Stimulated activated CD8-positive, alpha-beta memory T cell treated with anti-CD3 and anti-CD28 coated beads, Interleukin-7, amount 100 ng/mL, for 24 hours (primary cell): ENCODE results near the gene EVPL.
"Not testable (repeated sequence)": the region's sequence is repeated elsewhere in the genome, so short reads cannot be mapped to it uniquely, and the experiment has no call there.

ENCODE experiments used
- DNase-seq: peaks from one replicate; pipeline ENCODE4 v3.0.0-alpha.2; 2020; ENCODE audit warnings: low read depth

EVPL gene

GRCh38 chr17:76027159-76027839 lies at the start of gene EVPL:
TSS of gene EVPL (minus strand) at chr17:76027306. CDS start at chr17:76027198, 108 bp downstream.
- no peak for DNase-seq

- DNase-seq, result no peak
These were observed 49.1 kb upstream of the EVPL start for GRCh38 chr17:76076146-76076764.

- DNase-seq, result no peak
These were observed 48.4 kb upstream of the EVPL start for GRCh38 chr17:76075364-76076145.

- no peak for DNase-seq
These were observed 47.6 kb upstream of the EVPL start, which contains the start of gene GALR2 for GRCh38 chr17:76074390-76075363. TSS of gene GALR2 (plus strand) at chr17:76074781. CDS start at chr17:76074884, 103 bp downstream.

GRCh38 chr17:76072148-76072858 lies 45.2 kb upstream of the EVPL start, which contains the start of gene SRP68:
TSS of gene SRP68 (minus strand) at chr17:76072517. CDS start at chr17:76072491, 26 bp downstream.
- peak; percentile 69 for DNase-seq

GRCh38 chr17:76071531-76072147 lies 44.5 kb upstream of the EVPL start:
- no peak for DNase-seq

GRCh38 chr17:76065775-76066174 lies 38.7 kb upstream of the EVPL start:
- DNase-seq, result no peak

- no peak for DNase-seq
These were observed 36.9 kb upstream of the EVPL start for GRCh38 chr17:76063875-76064546.

- DNase-seq, result not testable (repeated sequence)
These were observed 31.2 kb upstream of the EVPL start for GRCh38 chr17:76058264-76058663.

- DNase-seq, result no peak
These were observed 29.8 kb upstream of the EVPL start for GRCh38 chr17:76056882-76057281.

GRCh38 chr17:76054112-76054476 lies 27.0 kb upstream of the EVPL start:
- DNase-seq, result no peak

GRCh38 chr17:76053246-76054111 lies 26.4 kb upstream of the EVPL start:
- no peak for DNase-seq

GRCh38 chr17:76051561-76051960 lies 24.5 kb upstream of the EVPL start:
- DNase-seq, result no peak

- DNase-seq, result no peak
These were observed 23.7 kb upstream of the EVPL start for GRCh38 chr17:76050538-76051467.

GRCh38 chr17:76049836-76050537 lies 22.9 kb upstream of the EVPL start:
- no peak for DNase-seq

- no peak for DNase-seq
These were observed 22.1 kb upstream of the EVPL start for GRCh38 chr17:76049239-76049638.

GRCh38 chr17:76048711-76049110 lies 21.6 kb upstream of the EVPL start:
- no peak for DNase-seq
